Stimulated activated naive B cell treated with anti-CD40 and anti-IgM and Interleukin-4, amounts not matched to agents 10 μg/mL and 1 μg/mL and 100 μg/mL, for 72 hours (primary cell): ENCODE measurements around the gene ERC2.

Experiments used
- ATAC-seq, 2 donors: fragments of 150-1000 bp; cut with Tn5 transposase; replicated peaks; 2 replicates each; pipeline ENCODE4 v1.10.0; 2021; ENCODE audit warnings: moderate library complexity in 1 of 2
- DNase-seq: peaks from one replicate; pipeline ENCODE4 v3.0.0; 2021
- H3K27ac Mint-ChIP-seq: one replicate; pipeline ENCODE4 v1.8.0; 2022; ENCODE audit warnings: mild to moderate bottlenecking, mixed read lengths
- H3K27me3 Mint-ChIP-seq, 2 donors: one replicate each; pipeline ENCODE4 v1.8.0; 2022; ENCODE audit warnings: mixed read lengths in 2 of 2
- H3K36me3 Mint-ChIP-seq, 2 donors: one replicate each; pipeline ENCODE4 v1.8.0; 2022; ENCODE audit warnings: mixed read lengths in 2 of 2, mild to moderate bottlenecking in 1 of 2
- H3K4me1 Mint-ChIP-seq, 2 donors: one replicate each; pipeline ENCODE4 v1.8.0; 2022; ENCODE audit warnings: mixed read lengths in 2 of 2, mild to moderate bottlenecking in 1 of 2
- H3K4me3 Mint-ChIP-seq, 2 donors: one replicate each; pipeline ENCODE4 v1.8.0; 2022; ENCODE audit warnings: mild to moderate bottlenecking in 2 of 2, mixed read lengths in 2 of 2, moderate library complexity in 1 of 2
- H3K9me3 Mint-ChIP-seq, 2 donors: one replicate each; pipeline ENCODE4 v1.8.0; 2022; ENCODE audit warnings: mixed read lengths in 2 of 2, mild to moderate bottlenecking in 1 of 2

The ERC2 gene

GRCh38 chr3:56459719-56460118 is 8.5 kb downstream of the ERC2 start:
- peaks cover 0 to 2% of the 10 kb centered on the region in 2 donors for H3K9me3 Mint-ChIP-seq
- no peak overlapping the region for H3K27ac Mint-ChIP-seq
- no peaks in the 10 kb centered on the region for H3K36me3 Mint-ChIP-seq
- no peak overlapping the region for H3K4me3 Mint-ChIP-seq
- H3K27me3 Mint-ChIP-seq: peaks cover 9 to 31% of the 10 kb centered on the region in 2 donors
- H3K4me1 Mint-ChIP-seq: no peaks in the 10 kb centered on the region
- ATAC-seq (no peak), DNase-seq (no peak)

GRCh38 chr3:56459104-56459496 is 9.2 kb downstream of the ERC2 start:
- DNase-seq (no peak), ATAC-seq (no peak)
- Mint-ChIP-seq H3K9me3 (peaks cover 0 to 2% of the 10 kb centered on the region in 2 donors), H3K4me1 (no peaks in the 10 kb centered on the region), H3K27ac (no peak overlapping the region), H3K36me3 (no peaks in the 10 kb centered on the region), H3K4me3 (no peak overlapping the region), H3K27me3 (peaks cover 6 to 31% of the 10 kb centered on the region in 2 donors)

GRCh38 chr3:56458496-56459103 is 9.7 kb downstream of the ERC2 start:
- peaks cover 6 to 31% of the 10 kb centered on the region in 2 donors for H3K27me3 Mint-ChIP-seq
- no peaks in the 10 kb centered on the region for H3K4me1 Mint-ChIP-seq
- H3K4me3 Mint-ChIP-seq: no peak overlapping the region
- DNase-seq (no peak), ATAC-seq (no peak)
- no peaks in the 10 kb centered on the region for H3K36me3 Mint-ChIP-seq
- H3K27ac Mint-ChIP-seq: no peak overlapping the region
- peaks cover 0 to 2% of the 10 kb centered on the region in 2 donors for H3K9me3 Mint-ChIP-seq

- ATAC-seq: no peak
- H3K27me3 Mint-ChIP-seq: peaks cover 6 to 20% of the 10 kb centered on the region in 2 donors
- H3K4me1 Mint-ChIP-seq: no peaks in the 10 kb centered on the region
- H3K9me3 Mint-ChIP-seq: peaks cover 0 to 2% of the 10 kb centered on the region in 2 donors
- no peaks in the 10 kb centered on the region for H3K36me3 Mint-ChIP-seq
- H3K27ac Mint-ChIP-seq: no peak overlapping the region
- H3K4me3 Mint-ChIP-seq: no peak overlapping the region
- no peak for DNase-seq
These were observed 12.2 kb downstream of the ERC2 start for GRCh38 chr3:56456117-56456516.

GRCh38 chr3:56453011-56453410 is 15.3 kb downstream of the ERC2 start:
- no peaks in the 10 kb centered on the region for H3K4me1 Mint-ChIP-seq
- H3K27ac Mint-ChIP-seq: no peak overlapping the region
- H3K36me3 Mint-ChIP-seq: no peaks in the 10 kb centered on the region
- DNase-seq (no peak), ATAC-seq (no peak)
- H3K9me3 Mint-ChIP-seq: peaks cover 0 to 2% of the 10 kb centered on the region in 2 donors
- peaks cover 10 to 17% of the 10 kb centered on the region in 2 donors for H3K27me3 Mint-ChIP-seq
- no peak overlapping the region for H3K4me3 Mint-ChIP-seq

- DNase-seq (no peak), ATAC-seq (no peak)
- H3K4me1 Mint-ChIP-seq: peaks cover 0 to 1% of the 10 kb centered on the region in 2 donors
- no peaks in the 10 kb centered on the region for H3K9me3 Mint-ChIP-seq
- H3K27me3 Mint-ChIP-seq: peaks cover 7 to 12% of the 10 kb centered on the region in 2 donors
- no peak overlapping the region for H3K27ac Mint-ChIP-seq
- H3K4me3 Mint-ChIP-seq: no peak overlapping the region
- no peaks in the 10 kb centered on the region for H3K36me3 Mint-ChIP-seq
These were observed 16.2 kb downstream of the ERC2 start for GRCh38 chr3:56452085-56452484.

GRCh38 chr3:56443372-56443771 is 24.9 kb downstream of the ERC2 start:
- Mint-ChIP-seq H3K9me3 (peaks cover 0 to 3% of the 10 kb centered on the region in 2 donors), H3K4me3 (no peak overlapping the region), H3K36me3 (no peaks in the 10 kb centered on the region)

GRCh38 chr3:56428667-56429066 is 39.6 kb downstream of the ERC2 start:
- no peaks in the 10 kb centered on the region for H3K36me3 Mint-ChIP-seq
- DNase-seq (no peak), ATAC-seq (no peak)
- no peaks in the 10 kb centered on the region for H3K4me1 Mint-ChIP-seq
- no peak overlapping the region for H3K27ac Mint-ChIP-seq
- peaks cover 4 to 5% of the 10 kb centered on the region in 2 donors for H3K9me3 Mint-ChIP-seq
- no peak overlapping the region for H3K4me3 Mint-ChIP-seq
- peaks cover 7 to 20% of the 10 kb centered on the region in 2 donors for H3K27me3 Mint-ChIP-seq

More at GRCh38 chr3:56443372-56443771, 24.9 kb downstream of the ERC2 start:
- Mint-ChIP-seq H3K27me3 (peaks cover 10 to 14% of the 10 kb centered on the region in 2 donors), H3K4me1 (peaks cover 0 to 3% of the 10 kb centered on the region in 2 donors), H3K27ac (no peak overlapping the region)
- no peak for DNase-seq
- no peak for ATAC-seq

- H3K36me3 Mint-ChIP-seq: no peaks in the 10 kb centered on the region
- DNase-seq (no peak), ATAC-seq (no peak)
- no peak overlapping the region for H3K4me3 Mint-ChIP-seq
- peaks cover 0 to 2% of the 10 kb centered on the region in 2 donors for H3K9me3 Mint-ChIP-seq
- peaks cover 16 to 29% of the 10 kb centered on the region in 2 donors for H3K27me3 Mint-ChIP-seq
- no peaks in the 10 kb centered on the region for H3K4me1 Mint-ChIP-seq
- H3K27ac Mint-ChIP-seq: no peak overlapping the region
These were observed 43.4 kb downstream of the ERC2 start for GRCh38 chr3:56424885-56425284.

GRCh38 chr3:56424336-56424735 is 43.9 kb downstream of the ERC2 start:
- Mint-ChIP-seq H3K27ac (no peak overlapping the region), H3K36me3 (no peaks in the 10 kb centered on the region), H3K9me3 (peaks cover 0 to 2% of the 10 kb centered on the region in 2 donors), H3K27me3 (peaks cover 16 to 29% of the 10 kb centered on the region in 2 donors), H3K4me1 (no peaks in the 10 kb centered on the region), H3K4me3 (no peak overlapping the region)
- no peak for ATAC-seq
- DNase-seq: no peak

GRCh38 chr3:56423661-56424099 is 44.6 kb downstream of the ERC2 start:
- H3K36me3 Mint-ChIP-seq: no peaks in the 10 kb centered on the region
- peaks cover 16 to 29% of the 10 kb centered on the region in 2 donors for H3K27me3 Mint-ChIP-seq
- H3K4me1 Mint-ChIP-seq: no peaks in the 10 kb centered on the region
- ATAC-seq: no peak
- peaks cover 0 to 2% of the 10 kb centered on the region in 2 donors for H3K9me3 Mint-ChIP-seq
- H3K4me3 Mint-ChIP-seq: no peak overlapping the region
- no peak overlapping the region for H3K27ac Mint-ChIP-seq
- no peak for DNase-seq

GRCh38 chr3:56422316-56422715 is 46.0 kb downstream of the ERC2 start:
- Mint-ChIP-seq H3K27ac (no peak overlapping the region), H3K4me3 (no peak overlapping the region), H3K27me3 (peaks cover 9 to 27% of the 10 kb centered on the region in 2 donors), H3K4me1 (no peaks in the 10 kb centered on the region), H3K36me3 (no peaks in the 10 kb centered on the region), H3K9me3 (no peaks in the 10 kb centered on the region)
- DNase-seq (no peak), ATAC-seq (no peak)

- no peak for DNase-seq
- Mint-ChIP-seq H3K36me3 (no peaks in the 10 kb centered on the region), H3K27me3 (peaks cover 16 to 19% of the 10 kb centered on the region in 2 donors), H3K27ac (no peak overlapping the region), H3K4me1 (no peaks in the 10 kb centered on the region), H3K9me3 (peaks cover 0 to 2% of the 10 kb centered on the region in 2 donors), H3K4me3 (no peak overlapping the region)
- ATAC-seq: no peak
These were observed 47.1 kb downstream of the ERC2 start for GRCh38 chr3:56421205-56421604.

GRCh38 chr3:56415652-56416051 is 52.6 kb downstream of the ERC2 start:
- ATAC-seq (no peak), DNase-seq (no peak)
- Mint-ChIP-seq H3K27me3 (peaks cover 4 to 10% of the 10 kb centered on the region in 2 donors), H3K27ac (no peak overlapping the region), H3K36me3 (no peaks in the 10 kb centered on the region), H3K4me1 (no peaks in the 10 kb centered on the region), H3K9me3 (peaks cover 0 to 3% of the 10 kb centered on the region in 2 donors), H3K4me3 (no peak overlapping the region)

- DNase-seq (no peak), ATAC-seq (no peak)
- Mint-ChIP-seq H3K4me1 (no peaks in the 10 kb centered on the region), H3K9me3 (peaks cover 0 to 3% of the 10 kb centered on the region in 2 donors), H3K27me3 (peaks cover 4 to 10% of the 10 kb centered on the region in 2 donors), H3K36me3 (no peaks in the 10 kb centered on the region), H3K27ac (no peak overlapping the region), H3K4me3 (no peak overlapping the region)
These were observed 54.4 kb downstream of the ERC2 start for GRCh38 chr3:56413911-56414310.
